Kidney epithelial cell (primary cell): Measurements from ENCODE around the gene COL9A1. TPM values are rescaled to one million over a fixed set of nuclear protein-coding genes. Genes with fewer than 3 reads are reported as not detected.

Source experiments
- DNase-seq: peaks from one replicate; pipeline ENCODE4 v3.0.0-alpha.2; 2010; ENCODE audit warnings: low read depth
- H3K27me3 ChIP-seq: 2 replicates; pipeline ENCODE4 v1.6.0; 2011; ENCODE audit warnings: low read length; ENCODE audit not compliant: control insufficient read depth, insufficient read depth
- H3K36me3 ChIP-seq: 2 replicates; pipeline ENCODE4 v1.5.1; 2011; ENCODE audit warnings: low read length; ENCODE audit not compliant: control insufficient read depth, insufficient read depth
- H3K4me3 ChIP-seq: 2 replicates; pipeline ENCODE4 v1.5.1; 2011; ENCODE audit warnings: low read depth, mild to moderate bottlenecking, control low read depth, low read length
- total RNA-seq: library from RNA; depleted of rRNA; stranded (reverse); fragments of >200 nt; gene quantifications from 2 replicates; pipeline ENCODE4 v1.2.3, GENCODE V29; 2015
- TF ChIP-seq, protein P1 (sequence below): IDR thresholded peaks from 2 replicates; pipeline ENCODE4 v1.5.1; 2011; ENCODE audit warnings: mild to moderate bottlenecking, moderate library complexity, low read length, control low read depth, inconsistent platforms; ENCODE audit not compliant: insufficient read depth, poor library complexity, severe bottlenecking

Gene COL9A1
- total RNA-seq, 1 donor from 2014 or later = not detected

DNA sequence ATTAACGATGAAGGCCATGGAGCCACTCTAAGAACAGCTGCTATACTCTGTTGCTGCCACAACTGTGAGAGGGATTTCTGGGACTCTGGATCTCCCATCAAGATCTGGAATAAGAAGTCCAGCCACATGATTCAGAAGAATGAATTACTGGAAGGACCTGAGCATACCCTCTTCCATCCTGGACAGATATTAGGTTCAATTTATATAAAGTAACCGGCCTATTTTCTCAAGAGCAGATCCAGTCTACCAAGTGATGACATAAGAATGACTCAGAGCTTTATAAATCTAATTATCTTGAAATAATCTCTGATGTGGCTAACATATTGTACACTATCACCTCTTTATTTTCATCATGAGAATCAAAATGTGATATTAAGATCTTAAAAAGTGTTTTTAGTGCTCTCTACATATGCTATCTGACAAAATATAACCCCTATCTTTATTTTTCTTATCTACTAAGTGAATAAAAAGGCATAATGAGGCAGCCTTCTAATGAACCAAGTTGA is 45.1 kb downstream of the COL9A1 start:
- DNase-seq = no peak
- Histone ChIP-seq H3K27me3 (no peaks in the 10 kb centered on the region), H3K36me3 (no peaks in the 10 kb centered on the region), H3K4me3 (no peak overlapping the region)
- TF ChIP-seq, protein P1, sequence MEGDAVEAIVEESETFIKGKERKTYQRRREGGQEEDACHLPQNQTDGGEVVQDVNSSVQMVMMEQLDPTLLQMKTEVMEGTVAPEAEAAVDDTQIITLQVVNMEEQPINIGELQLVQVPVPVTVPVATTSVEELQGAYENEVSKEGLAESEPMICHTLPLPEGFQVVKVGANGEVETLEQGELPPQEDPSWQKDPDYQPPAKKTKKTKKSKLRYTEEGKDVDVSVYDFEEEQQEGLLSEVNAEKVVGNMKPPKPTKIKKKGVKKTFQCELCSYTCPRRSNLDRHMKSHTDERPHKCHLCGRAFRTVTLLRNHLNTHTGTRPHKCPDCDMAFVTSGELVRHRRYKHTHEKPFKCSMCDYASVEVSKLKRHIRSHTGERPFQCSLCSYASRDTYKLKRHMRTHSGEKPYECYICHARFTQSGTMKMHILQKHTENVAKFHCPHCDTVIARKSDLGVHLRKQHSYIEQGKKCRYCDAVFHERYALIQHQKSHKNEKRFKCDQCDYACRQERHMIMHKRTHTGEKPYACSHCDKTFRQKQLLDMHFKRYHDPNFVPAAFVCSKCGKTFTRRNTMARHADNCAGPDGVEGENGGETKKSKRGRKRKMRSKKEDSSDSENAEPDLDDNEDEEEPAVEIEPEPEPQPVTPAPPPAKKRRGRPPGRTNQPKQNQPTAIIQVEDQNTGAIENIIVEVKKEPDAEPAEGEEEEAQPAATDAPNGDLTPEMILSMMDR = no peak

DNA sequence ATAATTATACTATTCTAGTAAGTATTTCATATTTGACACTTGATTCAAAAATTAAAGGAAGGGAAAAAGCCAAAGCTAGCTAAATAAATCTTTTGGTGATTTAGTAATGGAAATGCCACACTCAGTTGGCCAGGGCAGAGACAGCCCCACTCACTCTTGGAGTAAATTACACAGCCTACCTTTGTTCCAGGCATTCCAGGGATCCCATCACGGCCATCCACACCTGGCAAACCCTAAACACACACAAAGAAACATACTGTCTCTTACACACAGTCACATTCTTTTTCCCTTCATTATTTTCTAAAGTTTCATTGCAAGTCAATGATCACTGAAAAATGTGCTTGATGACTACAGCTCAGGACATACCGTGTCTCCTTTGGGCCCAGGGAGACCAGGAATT is 48.1 kb downstream of the COL9A1 start:
- Histone ChIP-seq H3K36me3 (no peaks in the 10 kb centered on the region), H3K27me3 (no peaks in the 10 kb centered on the region), H3K4me3 (no peak overlapping the region)
- TF ChIP-seq, protein P1 = no peak
- no peak for DNase-seq

DNA sequence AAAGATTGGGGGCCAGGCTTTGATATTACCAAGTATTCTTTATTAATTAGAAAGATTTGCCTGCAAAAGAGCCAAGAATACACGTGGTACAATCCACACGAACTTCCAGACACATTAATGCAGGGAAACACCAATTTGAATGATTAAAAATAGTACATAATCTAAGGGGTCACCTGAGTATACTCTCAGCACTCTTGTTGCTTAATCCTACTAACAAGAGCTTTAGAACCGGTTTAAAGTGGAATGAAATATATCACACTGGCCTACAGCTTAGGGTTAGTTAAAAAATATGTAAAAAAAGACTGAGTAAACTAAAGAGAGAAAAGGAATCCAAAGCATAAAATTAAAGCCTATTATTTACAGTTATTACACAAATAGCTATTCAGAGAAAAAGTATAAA is 49.0 kb downstream of the COL9A1 start:
- TF ChIP-seq, protein P1 = no peak
- Histone ChIP-seq H3K36me3 (no peaks in the 10 kb centered on the region), H3K4me3 (no peak overlapping the region), H3K27me3 (no peaks in the 10 kb centered on the region)
- DNase-seq = no peak

DNA sequence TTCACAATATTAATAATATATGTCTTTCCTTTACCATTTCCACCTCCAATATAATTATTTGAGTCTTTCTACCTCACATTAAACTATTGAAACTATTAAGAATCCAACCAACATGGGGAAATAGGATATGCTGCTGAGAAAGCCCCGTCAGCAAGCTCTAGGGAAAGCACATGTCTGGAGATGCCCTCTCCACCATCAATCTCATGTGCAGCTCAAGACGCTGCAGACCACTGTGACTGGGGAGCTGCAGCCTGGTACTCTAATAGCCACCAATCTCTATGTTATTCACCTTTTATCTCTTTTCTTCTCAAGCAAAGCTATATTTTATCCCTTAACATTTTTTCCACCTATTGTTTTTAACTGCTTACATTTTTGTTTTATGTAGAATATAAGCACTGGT is 50.3 kb downstream of the COL9A1 start:
- H3K36me3 ChIP-seq = no peaks in the 10 kb centered on the region
- H3K27me3 ChIP-seq = no peaks in the 10 kb centered on the region

DNA sequence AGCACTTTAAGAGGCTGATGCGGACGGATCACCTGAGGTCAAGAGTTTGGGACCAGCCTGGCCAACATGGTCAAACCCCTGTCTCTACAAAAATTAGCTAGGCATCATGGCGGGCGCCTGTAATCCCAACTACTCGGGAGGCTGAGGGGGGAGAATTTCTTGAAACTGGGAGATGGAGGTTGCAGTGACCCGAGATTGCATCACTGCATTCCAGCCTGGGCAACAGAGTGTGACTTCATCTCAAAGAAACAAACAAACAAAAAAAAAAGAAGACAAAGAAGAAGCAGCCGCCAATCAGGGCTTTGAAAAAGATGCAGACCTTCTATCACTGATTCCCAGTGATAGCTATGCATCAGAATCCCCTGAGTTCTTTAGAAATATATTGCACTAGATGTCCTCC is 56.8 kb downstream of the COL9A1 start:
- no peaks in the 10 kb centered on the region for H3K36me3 ChIP-seq
- no peak overlapping the region for H3K4me3 ChIP-seq
- H3K27me3 ChIP-seq = no peaks in the 10 kb centered on the region
- no peak for DNase-seq
- TF ChIP-seq, protein P1 = no peak

More for the DNA sequence above, 50.3 kb downstream of the COL9A1 start:
- DNase-seq = no peak
- TF ChIP-seq, protein P1 = no peak
- no peak overlapping the region for H3K4me3 ChIP-seq

DNA sequence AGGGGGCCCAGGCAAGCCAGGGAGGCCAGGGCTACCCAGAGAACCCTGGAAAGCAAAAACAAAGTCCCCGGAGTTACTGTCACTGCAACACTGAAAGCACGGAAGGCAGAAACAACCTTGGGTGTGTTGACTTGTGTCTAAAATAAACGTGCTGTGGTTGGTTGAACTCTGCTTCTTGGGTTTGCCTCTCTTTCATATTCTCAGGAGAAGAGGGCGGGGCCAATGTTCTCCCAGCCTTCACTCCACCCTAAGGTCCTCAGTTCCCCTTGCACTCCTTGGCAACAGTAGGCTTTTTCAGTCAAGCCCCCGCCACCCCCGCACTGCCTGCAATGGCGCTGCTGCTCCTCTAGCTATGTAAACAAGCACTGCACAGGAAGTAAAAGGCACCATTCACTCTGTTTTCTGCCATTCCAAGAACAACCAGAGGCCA is 60.9 kb downstream of the COL9A1 start:
- no peak for DNase-seq
- no peaks in the 10 kb centered on the region for H3K27me3 ChIP-seq
- TF ChIP-seq, protein P1 = no peak

More for the DNA sequence above, 60.9 kb downstream of the COL9A1 start:
- Histone ChIP-seq H3K4me3 (no peak overlapping the region), H3K36me3 (no peaks in the 10 kb centered on the region)
